ENCODE data around the gene CGRRF1.

The CGRRF1 gene

GRCh38 chr14:54509546-54510501, at the start of gene CGRRF1:
TSS of gene CGRRF1 (plus strand) at chr14:54509906. CDS start at chr14:54509960, 54 bp downstream.
- peak; percentile 96 for DNase-seq

- DNase-seq, result no peak
These were observed 47.7 kb upstream of the CGRRF1 start for GRCh38 chr14:54462048-54462447.

- DNase-seq, result no peak
These were observed 44.1 kb upstream of the CGRRF1 start for GRCh38 chr14:54465654-54466053.

- no peak for DNase-seq
These were observed 42.4 kb upstream of the CGRRF1 start for GRCh38 chr14:54467280-54467679.

- no peak for DNase-seq
These were observed 39.0 kb upstream of the CGRRF1 start for GRCh38 chr14:54470701-54471100.

- DNase-seq, result no peak
These were observed 38.1 kb upstream of the CGRRF1 start for GRCh38 chr14:54471641-54472040.

GRCh38 chr14:54472315-54472714, 37.4 kb upstream of the CGRRF1 start:
- no peak for DNase-seq

GRCh38 chr14:54474232-54474793, 35.4 kb upstream of the CGRRF1 start:
- no peak for DNase-seq

GRCh38 chr14:54475187-54475899, 34.4 kb upstream of the CGRRF1 start:
- no peak for DNase-seq

GRCh38 chr14:54475911-54476310, 33.8 kb upstream of the CGRRF1 start:
- DNase-seq, result no peak

- no peak for DNase-seq
These were observed 31.0 kb upstream of the CGRRF1 start for GRCh38 chr14:54478636-54479215.

GRCh38 chr14:54480830-54481562, 28.7 kb upstream of the CGRRF1 start:
- DNase-seq, result no peak

- no peak for DNase-seq
These were observed 28.0 kb upstream of the CGRRF1 start for GRCh38 chr14:54481695-54482094.

- DNase-seq, result no peak
These were observed 26.5 kb upstream of the CGRRF1 start for GRCh38 chr14:54483073-54483745.

- no peak for DNase-seq
These were observed 25.9 kb upstream of the CGRRF1 start for GRCh38 chr14:54483846-54484245.

- DNase-seq, result no peak
These were observed 23.0 kb upstream of the CGRRF1 start for GRCh38 chr14:54486685-54487084.

GRCh38 chr14:54487771-54488170, 21.9 kb upstream of the CGRRF1 start:
- DNase-seq, result no peak

GRCh38 chr14:54488318-54488645, 21.4 kb upstream of the CGRRF1 start:
- no peak for DNase-seq

GRCh38 chr14:54488646-54489317, 20.9 kb upstream of the CGRRF1 start, which contains the start of gene GMFB:
TSS of gene GMFB (minus strand) at chr14:54488980. CDS start at chr14:54488927, 53 bp downstream.
- DNase-seq, result peak; percentile 93

- DNase-seq, result no peak
These were observed 20.4 kb upstream of the CGRRF1 start for GRCh38 chr14:54489318-54489683.

GRCh38 chr14:54489731-54490444, 19.8 kb upstream of the CGRRF1 start:
- DNase-seq, result no peak
